NCI-H187 (cell line): ENCODE measurements around the gene TMEM44.
"Not testable (repeated sequence)": the region's sequence is repeated elsewhere in the genome, so short reads cannot be mapped to it uniquely, and the experiment has no call there.

ENCODE experiments used
- DNase-seq, 2 experiments: peaks; one replicate each; lab custom pipeline; 2025; lab: John Stamatoyannopoulos, UW

Gene TMEM44

DNA sequence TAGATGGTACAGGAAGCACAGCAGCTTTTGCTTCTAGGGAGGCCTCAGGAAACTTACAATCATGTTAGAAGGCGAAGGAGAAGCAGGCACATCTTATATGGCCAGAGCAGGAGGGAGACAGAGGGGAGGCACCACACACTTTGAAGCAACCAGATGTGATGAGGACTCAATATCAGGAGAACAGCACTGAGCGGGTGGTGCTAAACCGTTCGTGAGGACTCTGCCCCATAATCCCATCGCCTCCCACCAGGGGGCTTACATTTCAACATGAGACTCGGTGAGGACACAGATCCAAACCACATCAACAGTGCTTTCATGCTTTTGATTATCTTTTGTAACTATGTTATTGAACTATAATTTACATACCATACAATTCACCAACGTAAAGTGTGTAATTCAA, 7.6 kb upstream of the TMEM44 start:
- DNase-seq, result no peak

DNA sequence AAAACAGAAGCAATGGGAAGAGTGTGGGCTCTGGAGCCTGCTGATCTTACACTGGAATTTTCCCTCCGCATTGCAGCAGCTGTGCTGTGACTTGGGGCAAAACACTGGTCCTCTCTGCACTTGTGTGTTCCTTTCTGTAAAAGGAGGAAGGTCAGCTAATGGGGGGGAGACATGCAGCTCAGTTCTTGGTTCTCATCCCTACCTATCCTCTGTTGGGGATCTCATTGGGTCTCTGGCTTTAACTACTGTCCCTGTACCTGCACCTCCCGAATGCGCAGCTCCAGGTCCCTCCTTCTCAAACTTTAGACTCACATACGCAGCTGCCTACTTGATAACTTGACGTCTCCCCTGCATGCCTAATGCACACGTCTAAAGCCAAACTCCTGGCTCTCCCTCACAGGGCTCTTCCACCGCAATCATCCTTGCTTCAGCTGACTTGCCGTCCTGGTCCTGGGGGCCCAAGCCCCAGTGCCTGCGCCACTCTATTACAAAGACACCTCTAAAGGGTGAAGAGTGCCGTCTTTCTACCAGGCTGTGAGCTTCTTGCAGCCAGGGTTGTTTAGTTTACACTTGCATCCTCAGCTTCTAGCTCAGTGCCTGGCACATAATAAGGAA, 5.9 kb upstream of the TMEM44 start:
- DNase-seq, result no peak

DNA sequence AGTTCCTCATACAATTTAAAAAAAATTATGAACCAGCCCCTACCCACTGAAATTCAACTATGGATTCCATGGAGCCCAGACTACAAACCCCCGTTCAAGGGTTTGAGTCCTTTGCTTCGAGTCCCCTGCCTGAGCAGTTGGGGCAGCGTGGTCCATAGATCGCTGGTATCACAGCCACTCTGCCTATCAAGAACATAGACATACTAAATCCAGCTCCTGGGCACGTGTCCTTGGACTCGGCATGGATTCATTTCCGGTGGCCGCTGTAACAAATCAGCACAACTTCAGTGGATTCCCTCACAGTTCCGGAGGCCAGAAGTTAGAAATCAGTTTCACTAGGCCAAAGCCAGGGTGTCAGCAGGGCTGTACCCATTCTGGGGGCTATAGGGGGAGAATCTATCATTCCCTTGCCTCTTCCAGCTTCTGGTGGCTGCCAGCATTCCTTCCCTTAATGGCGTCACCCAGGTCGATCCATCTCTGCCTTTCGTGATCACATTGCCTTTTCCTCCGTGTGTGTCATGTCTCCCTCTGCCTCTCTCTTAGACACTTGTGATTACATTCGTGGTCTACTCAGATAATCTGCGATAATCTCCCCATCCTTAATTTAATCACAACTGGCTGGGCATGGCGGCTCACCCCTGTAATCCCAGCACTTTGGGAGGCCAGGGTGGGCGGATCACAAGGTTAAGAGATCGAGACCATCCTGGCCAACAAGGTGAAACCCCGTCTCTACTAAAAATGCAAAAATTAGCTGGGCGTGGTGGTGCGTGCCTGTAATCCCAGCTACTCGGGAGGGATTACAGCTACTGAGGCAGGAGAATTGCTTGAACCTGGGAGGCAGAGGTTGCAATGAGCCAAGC, 4.6 kb upstream of the TMEM44 start:
- no peak for DNase-seq

DNA sequence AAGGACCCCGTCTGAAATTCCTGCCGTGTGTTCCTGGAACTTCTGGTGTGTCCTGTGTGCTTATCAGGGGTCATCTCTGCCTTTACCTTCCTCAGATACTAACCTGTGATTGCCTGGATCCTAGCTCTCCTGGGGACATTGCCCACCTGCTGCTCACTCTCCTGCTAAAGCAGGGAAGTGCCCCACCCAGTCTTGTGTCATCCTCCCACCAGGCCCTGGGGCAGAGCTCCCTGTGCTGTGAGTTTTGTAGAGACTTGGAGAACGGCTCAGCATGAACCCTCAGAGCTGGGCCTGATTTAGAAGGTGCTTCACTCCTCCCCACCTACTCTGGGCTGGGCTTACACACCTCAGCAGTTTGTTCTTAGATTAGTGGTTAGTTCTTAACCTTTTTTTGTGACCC, 3.8 kb upstream of the TMEM44 start:
- no peak for DNase-seq

DNA sequence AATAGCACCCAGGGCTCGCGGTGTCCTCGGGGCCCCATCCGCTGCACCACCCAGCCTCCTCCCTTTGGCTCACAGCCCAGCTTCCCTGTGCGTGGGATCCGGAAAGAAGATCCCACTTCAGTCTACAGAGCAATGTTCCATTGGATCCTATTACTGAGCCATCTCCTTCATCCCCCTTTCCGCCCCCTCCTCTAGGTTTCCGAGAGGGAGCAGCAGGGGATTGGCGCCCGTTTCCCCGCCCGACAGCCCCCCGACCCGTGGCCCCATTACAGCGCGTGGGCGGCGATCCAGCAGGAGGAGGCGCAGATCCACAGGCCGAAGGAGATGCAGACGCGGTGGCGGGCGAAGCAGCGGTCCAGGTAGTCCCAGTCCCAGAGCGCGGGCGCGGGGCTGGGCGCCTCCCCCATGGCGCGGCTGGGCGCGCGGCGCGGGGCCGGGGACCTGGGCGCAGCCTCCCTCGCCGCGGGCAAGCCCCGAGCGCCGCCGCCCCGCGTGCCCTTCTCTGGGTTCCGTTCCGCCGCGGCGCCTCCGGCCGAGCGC, 340 bp downstream of the TMEM44 start:
- no peak for DNase-seq

DNA sequence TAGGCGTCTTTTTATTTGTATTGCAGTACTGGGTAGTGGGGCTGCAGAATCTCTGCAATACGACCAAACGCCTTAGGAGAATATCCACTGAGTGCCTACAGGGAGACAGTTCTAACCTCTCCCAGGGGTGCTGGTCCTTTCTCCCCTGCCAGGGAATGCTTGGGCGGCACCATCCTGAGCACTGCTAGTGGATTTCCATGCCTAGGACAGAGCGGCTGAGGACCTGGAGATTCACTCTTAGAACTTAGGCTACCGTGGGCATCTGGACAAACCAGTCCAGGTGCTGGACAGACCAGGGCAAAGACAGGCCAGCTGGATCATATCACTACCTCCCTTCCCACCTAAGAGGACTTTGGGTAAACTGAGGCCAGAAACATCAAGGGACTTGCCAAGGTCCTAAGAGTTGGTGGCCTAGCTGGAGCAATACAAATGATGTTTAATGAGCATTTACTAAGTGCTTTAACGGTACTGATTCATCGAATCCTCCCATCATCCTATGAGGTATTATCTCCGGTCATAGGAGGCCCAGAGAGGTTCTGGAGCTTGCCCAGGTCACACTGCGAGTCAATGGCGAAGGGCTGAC, 902 bp downstream of the TMEM44 start:
- DNase-seq, result no peak

DNA sequence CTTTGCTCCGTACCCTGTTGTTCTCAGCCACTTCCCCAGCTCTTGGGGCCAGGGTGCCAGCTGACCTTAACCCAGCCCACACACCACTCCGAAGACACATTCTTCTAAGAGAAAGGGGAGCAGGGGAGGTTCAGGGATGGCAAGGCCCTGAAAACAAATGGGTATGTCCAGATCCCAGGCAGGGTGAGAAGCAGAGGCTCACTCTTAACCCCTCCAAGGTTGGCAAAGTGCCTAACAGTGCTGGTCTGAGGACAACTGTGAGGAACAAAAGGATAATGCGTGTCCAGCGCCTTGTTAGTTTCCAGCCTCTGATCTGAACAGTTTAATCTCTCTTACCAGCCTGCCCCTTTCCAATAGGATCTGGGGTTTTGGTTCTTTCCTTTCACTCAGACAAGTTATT, 1.5 kb downstream of the TMEM44 start:
- no peak for DNase-seq

DNA sequence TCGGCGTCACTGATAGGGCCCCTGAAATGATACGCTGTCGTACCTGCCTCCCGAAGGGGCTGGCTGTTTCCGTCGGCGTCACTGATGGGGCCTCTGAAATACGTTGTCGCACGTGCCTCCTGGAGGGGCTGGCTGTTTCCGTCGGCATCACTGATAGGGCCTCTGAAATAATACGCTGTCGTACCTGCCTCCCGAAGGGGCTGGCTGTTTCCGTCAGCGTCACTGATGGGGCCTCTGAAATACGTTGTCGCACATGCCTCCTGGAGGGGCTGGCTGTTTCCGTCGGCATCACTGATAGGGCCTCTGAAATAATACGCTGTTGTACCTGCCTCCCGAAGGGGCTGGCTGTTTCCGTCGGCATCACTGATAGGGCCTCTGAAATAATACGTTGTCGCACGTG, 2.5 kb downstream of the TMEM44 start:
- DNase-seq, result not testable (repeated sequence)

DNA sequence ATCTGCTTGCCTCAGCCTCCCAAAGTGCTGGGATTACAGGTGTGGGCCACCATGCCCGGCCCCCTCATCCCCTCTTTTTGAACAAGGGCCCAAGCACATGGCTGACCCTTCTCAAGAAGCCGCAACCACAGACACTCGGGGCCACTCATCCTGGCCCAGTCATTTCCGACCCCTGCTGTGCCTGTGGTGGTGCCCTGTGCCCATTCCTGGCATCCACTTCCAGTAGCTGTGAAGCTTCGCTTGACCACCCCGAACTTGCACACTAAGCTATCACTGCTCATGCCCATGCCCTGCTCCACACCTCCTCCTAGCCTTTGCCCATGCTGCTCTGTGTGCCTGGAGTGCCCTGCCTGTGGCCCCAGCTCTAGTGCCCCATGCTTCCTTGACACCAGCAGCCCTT, 8.3 kb downstream of the TMEM44 start:
- DNase-seq, result no peak

DNA sequence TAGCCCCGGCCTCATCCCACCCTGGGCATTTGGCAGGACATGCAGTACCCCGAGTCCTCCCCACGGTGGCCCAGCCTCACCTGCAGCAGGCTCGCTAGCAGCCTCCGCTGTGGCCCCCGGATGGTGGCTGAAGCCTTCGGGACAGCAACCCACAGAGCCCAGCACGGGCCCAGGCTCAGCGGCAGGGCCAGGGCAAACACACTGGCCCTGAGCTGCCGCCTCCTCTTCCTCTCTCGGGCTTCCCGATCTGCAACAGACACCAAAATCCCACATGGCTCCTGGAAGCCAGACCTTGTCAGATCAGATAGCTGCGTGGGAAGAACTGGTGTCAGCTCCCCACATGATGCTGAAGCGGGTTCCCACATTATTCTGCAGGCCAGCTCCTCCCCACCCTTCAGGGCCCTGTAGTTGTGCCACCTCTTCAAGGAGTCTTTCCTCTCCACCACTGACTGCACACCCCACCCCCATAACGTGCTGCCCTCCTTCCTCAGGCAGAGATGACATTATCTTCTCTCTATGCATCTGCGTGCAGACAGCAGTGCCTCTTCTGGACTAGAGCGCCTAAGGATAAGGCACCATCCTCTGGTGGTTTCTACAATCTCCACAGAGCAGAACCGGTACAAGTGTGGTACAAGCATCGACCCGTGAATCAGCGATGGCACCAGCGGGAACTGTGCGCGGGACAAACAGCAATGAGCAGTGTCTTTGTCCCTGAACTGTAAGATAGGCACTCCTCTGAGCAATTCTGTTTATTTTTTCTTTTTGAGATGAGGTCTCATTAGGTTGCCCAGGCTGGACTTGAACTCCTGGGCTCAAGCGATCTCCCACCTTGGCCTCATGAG, 9.5 kb downstream of the TMEM44 start:
- no peak for DNase-seq

DNA sequence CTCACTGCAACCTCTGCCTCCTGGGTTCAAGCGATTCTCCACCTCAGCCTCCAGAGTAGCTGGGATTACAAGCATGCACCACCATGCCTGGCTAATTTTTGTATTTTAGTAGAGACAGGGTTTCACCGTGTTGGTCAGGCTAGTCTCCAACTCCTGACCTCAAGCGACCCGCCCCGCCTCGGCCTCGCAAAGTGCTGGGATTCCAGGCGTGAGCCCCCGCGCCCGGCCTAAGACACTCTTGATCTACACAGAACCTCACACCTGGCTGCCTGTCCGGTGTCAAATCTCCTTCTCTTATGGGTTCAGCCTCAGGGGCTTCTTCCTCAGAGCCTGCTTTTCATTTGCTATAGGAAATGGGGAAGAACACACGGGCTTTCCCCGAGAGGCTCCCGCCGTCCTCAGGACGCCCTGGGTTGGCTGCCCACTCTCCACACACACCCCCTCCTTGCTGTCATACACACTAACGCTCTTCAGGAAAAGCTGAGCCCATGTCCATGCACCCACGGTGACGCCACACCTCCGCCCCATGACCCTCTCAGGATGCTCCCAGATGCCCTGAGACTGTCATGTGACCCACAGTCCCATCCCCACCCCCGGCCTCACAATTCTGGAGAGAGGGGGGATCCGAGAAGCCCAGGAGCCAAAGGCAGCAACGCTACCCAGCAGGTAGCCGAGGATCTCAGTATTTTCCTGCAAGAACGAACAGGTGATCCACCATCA, 10.4 kb downstream of the TMEM44 start:
- no peak for DNase-seq

DNA sequence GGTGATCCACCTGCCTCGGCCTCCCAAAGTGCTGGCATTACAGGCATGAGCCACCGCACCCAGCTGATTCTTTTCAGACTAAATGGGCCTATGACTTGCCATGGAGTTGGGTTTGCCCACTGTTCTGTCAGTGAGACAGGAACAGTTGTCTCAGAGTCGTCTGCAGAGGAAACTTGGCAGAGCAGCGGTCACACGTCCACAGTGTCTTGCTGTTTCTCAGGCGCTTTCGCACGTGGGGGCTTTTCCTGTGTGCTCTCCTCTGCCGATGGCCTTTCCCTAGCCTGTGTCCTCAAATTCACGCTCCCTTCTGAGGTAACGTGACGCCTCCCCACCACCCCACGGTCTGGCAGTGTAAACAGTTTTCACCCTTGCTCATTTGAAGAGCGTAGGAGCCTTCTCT, 11.3 kb downstream of the TMEM44 start:
- DNase-seq, result no peak

DNA sequence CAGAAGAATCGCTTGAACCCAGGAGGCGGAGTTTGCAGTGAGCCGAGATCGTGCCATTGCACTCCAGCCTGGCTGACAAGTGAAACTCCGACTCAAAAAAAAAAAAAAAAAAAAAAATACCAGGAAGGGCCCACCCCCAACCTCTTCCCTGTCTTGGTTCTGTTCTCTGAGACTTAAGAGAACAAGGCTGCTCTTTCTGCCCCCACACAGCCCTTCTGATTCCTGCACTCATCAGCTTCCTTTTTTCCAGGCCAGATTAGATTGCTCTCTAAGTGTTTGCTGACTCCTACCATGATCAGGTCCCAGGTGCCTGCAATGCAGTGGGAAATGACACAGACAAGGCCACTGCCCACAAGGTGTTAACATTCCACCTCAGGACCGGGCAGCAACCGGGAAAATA, 13.0 kb downstream of the TMEM44 start:
- no peak for DNase-seq

DNA sequence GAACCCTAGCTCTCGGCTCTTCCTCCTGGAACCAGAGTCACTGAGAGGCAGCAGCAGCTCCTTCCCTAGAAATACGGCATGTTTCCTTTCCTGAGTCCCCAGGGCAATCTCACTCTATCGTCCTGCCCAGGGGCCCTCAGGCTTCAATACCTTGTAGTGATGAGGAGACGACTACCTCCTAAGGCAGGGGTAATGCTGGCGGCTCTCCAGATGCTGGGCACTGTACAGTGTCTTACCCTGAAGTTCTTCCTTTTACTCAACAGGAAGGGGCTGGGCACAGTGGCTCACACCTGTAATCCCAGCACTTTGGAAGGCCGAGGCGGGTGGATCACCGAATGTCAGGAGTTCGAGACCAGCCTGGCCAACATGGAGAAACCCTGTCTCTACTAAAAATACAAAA, 13.5 kb downstream of the TMEM44 start:
- DNase-seq, result no peak

DNA sequence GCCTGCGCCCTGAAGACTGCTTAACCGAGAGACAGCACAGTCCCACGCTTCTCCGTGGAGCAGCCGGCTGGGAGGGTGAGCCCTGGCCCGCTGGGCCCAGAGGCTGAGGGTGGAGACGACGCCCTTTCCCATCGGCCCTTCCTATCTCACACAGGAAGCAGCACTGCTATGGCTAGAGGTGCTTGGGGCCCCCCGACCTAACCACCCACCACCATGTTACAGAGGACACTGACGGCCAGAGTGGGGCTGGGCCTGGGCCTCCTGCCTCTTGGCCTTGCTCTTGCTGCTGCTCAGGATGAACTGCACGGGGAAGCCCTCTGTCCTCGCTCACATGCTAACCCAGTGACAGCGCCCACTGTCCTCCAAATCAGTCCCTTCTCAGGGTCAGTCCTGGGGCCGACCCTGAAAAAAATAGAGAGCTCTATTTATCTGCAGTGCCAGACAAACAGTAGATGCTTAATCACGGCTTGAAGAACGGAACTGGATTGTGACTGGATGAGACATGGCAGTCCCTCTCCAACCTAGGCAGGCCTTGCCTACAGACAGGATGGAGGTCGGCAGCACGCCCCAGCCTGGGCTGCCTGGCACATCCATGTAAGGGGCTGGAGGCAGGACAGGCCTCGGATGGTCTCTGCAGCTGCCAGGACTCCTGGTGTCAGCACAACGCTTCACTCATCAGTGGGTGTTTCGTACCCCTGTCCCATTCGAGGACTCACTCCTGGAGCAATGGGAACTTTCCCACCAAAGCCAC, 14.2 kb downstream of the TMEM44 start:
- no peak for DNase-seq

DNA sequence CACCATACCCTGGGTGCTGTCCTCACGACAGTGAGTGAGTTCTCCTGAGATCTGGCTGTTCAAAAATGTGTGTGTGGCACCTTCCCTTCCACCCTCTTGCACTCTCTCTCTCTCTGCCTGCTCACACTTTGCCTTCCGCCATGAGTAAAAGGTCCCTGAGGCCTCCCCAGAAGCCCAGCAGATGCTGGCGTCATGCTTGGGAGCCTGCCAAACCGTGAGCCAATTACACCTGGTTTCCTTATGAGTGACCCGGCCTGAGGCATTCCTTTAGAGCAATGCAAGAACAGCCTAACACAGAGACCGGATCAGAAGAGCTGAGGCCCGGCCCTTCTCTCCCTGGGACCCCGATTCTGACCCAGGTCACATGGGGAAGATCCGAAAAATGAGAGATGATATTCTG, 15.4 kb downstream of the TMEM44 start:
- DNase-seq, result no peak

DNA sequence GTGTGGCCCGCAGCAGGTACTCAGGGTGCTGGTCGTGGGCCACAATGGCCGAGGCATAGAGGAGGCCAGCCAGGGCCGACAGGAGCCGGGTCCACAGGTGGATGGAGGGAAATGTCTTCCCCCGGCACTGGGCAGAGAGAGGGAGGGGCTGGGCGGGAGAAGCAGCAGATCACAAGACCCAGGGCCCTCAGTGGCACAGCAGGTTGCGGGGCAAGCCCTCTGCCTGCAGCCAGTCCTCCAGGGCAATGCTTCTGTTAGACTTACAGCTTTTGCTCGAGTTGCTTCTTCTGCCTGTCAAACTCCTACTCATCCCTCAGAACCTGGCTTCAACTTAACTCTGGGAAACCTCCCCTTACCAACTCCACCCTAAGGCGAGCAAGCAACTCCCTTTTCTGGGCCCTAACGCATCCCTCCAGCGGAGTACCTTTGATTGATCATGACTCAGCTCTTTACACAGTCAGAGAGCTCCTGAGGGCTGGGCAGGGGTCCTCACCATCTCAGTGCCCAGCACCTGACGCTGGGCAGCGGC, 16.0 kb downstream of the TMEM44 start:
- DNase-seq, result no peak

DNA sequence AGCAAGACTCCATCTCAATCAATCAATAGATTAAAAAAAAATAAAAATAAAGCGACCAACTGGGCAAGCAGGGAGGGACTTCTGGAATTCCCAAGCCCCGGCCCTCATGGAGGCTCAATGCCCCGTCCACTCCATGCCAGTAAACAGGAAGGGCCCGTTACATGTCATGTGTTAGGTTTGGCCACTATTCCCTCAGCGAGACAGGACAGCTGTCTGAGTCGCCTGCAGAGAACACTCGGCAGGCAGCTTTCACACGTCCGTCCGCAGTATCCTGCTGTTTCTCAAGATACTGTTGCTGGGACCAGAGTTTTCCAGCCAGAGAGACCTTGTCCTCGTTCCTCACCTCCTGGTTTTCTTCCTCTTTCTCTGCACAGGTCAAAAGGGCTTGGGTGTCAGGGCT, 18.0 kb downstream of the TMEM44 start:
- no peak for DNase-seq

DNA sequence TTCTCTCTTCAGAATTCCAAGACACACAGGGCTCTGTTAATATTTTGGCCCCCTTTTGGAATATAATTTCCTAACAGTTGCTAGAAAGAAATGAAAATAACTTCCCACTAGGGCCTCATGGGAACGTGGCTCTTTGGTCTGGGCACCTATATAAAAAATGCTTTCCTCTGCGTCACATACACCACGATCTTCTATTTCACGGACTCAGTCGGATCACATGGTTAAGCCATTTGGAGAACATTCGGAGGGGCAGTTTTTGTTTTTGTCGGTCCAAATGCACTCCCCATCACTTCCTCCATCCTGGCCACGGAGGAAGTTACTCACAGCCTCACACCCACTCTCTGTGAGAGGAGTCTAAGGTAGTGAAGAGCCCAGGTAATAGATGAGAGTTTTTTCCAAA, 21.0 kb downstream of the TMEM44 start:
- no peak for DNase-seq

DNA sequence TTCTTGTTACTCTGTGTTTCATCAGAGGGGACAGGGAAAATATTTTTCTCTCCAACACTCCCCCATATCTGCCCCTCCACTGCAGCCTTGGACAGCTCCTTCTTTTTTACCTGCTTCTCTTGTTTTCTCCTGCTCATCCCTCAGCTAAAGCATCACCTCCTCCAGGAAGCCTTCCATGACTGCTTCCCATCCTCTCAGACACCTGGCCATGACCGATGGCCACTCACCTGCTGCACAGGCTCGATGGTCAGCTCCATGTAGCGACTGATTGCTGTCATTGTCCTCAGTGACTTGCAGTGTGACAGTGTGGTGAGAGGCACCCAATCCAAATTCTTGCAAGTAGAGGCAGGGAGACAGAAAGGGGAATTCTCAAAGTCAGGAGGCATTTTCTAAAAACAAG, 22.5 kb downstream of the TMEM44 start:
- no peak for DNase-seq

DNA sequence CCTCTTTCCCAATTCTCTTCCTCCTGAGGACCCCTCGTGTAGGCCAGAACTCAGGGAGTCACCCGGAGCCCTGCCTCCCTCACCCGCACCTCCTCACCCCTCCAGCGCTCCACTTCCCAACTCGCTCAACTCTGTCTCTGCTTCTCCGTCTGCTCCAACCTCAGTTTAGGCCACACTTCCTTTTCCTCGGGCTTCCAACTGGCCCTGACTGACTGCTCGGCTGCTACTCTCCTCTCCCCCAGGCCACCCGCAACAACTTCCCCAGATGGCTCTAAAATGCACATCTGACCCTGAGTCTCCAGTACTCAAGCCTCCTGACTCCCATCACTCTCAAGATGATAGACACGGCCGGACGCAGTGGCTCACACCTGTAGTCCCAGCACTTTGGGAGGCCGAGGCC, 23.6 kb downstream of the TMEM44 start:
- DNase-seq, result no peak
